Brain microvascular endothelial cell (primary cell): ENCODE results near the gene FOXRED2.

ENCODE experiments used
- DNase-seq: peaks from one replicate; pipeline ENCODE4 v3.0.0-alpha.2; 2020
- H3K27ac ChIP-seq: fragments of 250-450 bp; sonication (Bioruptor Pico); 2 replicates; pipeline ENCODE4 v1.5.1; 2020; ENCODE audit warnings: mild to moderate bottlenecking, moderate library complexity
- H3K27me3 ChIP-seq: fragments of 250-450 bp; sonication (Bioruptor Pico); replicated peaks from 2 replicates; pipeline ENCODE4 v1.5.1; 2020; ENCODE audit warnings: mild to moderate bottlenecking
- H3K36me3 ChIP-seq: fragments of 250-450 bp; sonication (Bioruptor Pico); replicated peaks from 2 replicates; pipeline ENCODE4 v1.5.1; 2020; ENCODE audit warnings: mild to moderate bottlenecking
- H3K4me3 ChIP-seq: 2 replicates; pipeline ENCODE4 v1.5.1; 2011; ENCODE audit warnings: low read depth, mild to moderate bottlenecking, control low read depth, low read length, moderate library complexity
- in situ Hi-C: cut with HindIII; loops from 2 replicates; pipeline ENCODE4 v1.10.0; 2017; ENCODE audit warnings: low sequenced_read_pairs, low pct_ligation_motif_present
- TF ChIP-seq, protein P1 (sequence below): IDR thresholded peaks from 2 replicates; pipeline ENCODE4 v1.5.1; 2011; ENCODE audit warnings: low read depth, mild to moderate bottlenecking, moderate library complexity, low read length, control low read depth, inconsistent platforms; ENCODE audit errors: missing control alignments

FOXRED2 gene

DNA sequence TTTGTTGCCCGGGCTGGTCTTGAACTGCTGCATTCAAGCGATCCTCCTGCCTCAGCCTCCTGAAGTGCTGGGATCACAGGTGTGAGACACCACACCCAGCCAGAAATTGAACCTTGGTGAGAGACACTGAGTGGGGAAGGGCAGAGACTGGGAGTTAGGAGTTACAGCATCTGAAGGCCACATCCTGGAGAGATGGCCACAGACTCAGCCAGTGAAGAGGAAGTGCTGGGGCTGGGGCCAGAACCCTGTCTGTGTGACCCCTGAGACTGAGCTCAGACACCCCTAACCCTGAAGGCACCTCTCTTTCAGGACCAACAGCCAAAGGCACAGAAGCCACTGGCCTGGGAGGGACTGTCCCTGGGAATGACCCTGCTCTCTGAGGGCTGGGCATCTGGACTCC, 59.2 kb downstream of the FOXRED2 start:
- TF ChIP-seq, protein P1, sequence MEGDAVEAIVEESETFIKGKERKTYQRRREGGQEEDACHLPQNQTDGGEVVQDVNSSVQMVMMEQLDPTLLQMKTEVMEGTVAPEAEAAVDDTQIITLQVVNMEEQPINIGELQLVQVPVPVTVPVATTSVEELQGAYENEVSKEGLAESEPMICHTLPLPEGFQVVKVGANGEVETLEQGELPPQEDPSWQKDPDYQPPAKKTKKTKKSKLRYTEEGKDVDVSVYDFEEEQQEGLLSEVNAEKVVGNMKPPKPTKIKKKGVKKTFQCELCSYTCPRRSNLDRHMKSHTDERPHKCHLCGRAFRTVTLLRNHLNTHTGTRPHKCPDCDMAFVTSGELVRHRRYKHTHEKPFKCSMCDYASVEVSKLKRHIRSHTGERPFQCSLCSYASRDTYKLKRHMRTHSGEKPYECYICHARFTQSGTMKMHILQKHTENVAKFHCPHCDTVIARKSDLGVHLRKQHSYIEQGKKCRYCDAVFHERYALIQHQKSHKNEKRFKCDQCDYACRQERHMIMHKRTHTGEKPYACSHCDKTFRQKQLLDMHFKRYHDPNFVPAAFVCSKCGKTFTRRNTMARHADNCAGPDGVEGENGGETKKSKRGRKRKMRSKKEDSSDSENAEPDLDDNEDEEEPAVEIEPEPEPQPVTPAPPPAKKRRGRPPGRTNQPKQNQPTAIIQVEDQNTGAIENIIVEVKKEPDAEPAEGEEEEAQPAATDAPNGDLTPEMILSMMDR, result no peak
- Histone ChIP-seq H3K36me3 (no peaks in the 10 kb centered on the region), H3K27me3 (no peaks in the 10 kb centered on the region), H3K27ac (no peak overlapping the region), H3K4me3 (no peak overlapping the region)
- in situ Hi-C loops, result no loop called here
- DNase-seq, result no peak

DNA sequence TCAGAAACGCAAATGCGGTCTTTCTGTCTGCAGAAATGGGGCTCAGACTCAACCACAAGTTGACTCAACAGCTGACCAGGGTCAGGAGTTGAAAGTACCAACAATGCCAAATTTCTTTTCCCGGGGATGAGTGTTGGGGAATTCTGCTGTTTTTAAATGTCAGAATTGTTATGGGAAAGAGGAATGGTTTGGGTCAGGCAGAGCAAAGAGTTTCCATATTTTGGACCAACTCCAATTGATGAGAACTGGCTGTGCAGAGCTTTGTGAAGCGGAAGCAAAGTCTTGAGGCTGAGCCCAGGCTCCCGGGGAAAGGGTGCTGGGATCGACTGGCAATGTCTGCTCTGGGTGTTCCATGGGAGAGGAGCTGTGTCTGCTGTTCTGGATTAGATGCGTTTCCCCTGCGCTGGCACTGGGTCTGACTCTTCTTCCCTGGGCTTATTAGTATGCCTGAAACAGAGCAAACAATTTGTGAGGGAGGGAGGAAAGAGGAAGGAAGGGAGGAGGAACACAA, 61.6 kb downstream of the FOXRED2 start:
- peak; percentile 90 for DNase-seq
- Histone ChIP-seq H3K27me3 (no peaks in the 10 kb centered on the region), H3K4me3 (no peak overlapping the region), H3K36me3 (no peaks in the 10 kb centered on the region), H3K27ac (peak overlapping the region; percentile 82)
- in situ Hi-C loops, result no loop called here
- TF ChIP-seq, protein P1, result no peak

DNA sequence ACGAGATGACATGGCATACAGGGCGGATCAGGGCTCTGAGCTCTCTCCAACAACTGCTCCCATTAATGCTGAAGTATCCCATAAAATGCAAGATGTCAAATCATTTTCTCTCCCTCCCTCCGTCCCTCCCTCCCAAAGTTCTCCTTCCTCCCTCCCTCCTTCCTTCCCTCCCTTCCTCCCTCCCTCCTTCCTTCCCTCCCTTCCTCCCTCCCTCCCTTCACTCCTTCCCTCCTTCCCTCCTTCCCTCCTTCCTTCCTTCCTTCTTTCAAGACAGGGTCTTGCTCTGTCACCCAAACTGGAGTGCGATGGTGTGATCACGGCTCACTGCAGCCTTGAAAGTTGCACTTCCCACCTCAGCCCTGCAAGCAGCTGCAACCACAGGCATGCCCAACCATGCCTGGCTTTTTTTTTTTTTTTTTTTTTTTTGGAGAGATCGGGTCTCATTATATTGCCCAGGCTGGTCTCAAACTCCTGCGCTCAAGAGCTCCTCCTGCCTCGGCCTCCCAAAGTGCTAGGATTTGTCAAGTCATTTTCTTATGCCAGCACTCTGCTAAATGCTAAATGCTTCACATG, 63.6 kb downstream of the FOXRED2 start:
- Histone ChIP-seq H3K36me3 (no peaks in the 10 kb centered on the region), H3K27me3 (no peaks in the 10 kb centered on the region), H3K4me3 (no peak overlapping the region), H3K27ac (no peak overlapping the region)
- in situ Hi-C loops, result no loop called here
- no peak for DNase-seq
- TF ChIP-seq, protein P1, result no peak

DNA sequence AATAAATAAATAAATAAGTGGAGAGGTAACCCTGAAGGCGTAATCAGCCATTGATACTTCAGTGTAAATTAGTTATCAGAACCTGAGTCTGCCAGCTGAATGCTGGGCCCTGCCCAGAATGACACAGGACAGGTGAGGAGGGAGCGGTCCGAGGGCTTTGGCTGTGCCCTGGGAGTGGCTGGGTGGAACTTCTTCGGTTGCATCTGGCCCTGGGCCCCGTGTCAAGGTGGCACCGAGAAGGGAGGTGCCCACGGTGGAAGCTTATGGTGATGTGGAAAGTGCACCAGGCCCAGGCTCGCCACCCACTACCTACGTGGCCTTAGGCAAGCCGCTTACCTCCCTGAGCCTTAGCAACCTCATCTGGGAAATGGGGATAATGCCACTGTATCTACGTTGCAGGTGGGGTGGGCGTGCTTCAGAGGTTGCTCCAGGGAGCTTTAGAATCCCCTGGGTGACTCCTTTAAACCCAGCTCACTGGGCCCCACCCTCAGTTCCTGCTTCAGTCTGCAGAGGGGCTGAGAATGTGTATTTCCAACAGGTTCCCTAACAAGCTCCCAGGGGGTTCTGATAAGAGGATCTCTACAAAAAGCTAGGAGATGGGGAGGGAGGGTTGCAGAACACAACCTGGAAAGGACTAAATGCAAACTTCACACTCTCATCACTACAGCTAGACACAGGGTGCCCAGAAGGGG, 64.2 kb downstream of the FOXRED2 start:
- no peak for DNase-seq
- no peak overlapping the region for H3K27ac ChIP-seq
- H3K4me3 ChIP-seq, result no peak overlapping the region
- in situ Hi-C loops, result no loop called here
- H3K27me3 ChIP-seq, result no peaks in the 10 kb centered on the region
- H3K36me3 ChIP-seq, result no peaks in the 10 kb centered on the region
- TF ChIP-seq, protein P1, result no peak

DNA sequence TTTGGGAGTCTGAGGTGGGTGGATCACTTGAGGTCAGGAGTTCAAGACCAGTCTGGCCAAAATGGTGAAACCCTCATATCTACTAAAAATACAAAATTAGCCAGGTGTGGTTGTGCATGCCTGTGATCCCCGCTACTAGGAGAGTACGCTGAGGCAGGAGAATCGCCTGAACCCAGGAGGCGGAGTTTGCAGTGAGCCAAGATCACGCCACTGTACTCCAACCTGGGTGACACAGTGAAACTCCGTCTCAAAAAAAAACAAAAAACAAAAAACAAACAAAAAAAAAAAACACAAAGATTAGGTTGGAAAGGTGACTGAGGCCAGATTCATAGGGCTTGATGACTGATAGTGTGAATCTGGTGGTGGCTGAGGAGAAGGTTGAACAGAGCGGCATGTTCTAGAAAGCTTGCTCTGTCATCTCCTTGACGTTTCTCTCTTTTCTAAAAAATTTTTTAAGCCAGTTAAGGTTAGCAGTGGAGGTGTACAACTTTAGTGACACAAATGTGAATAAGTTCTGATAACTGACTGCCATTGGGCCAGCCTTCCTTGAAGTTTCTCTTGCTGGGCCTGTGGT, 66.3 kb downstream of the FOXRED2 start:
- in situ Hi-C loops, result no loop called here
- no peaks in the 10 kb centered on the region for H3K36me3 ChIP-seq
- no peak for DNase-seq
- TF ChIP-seq, protein P1, result no peak
- peak overlapping the region; percentile 95 for H3K27ac ChIP-seq
- no peak overlapping the region for H3K4me3 ChIP-seq
- H3K27me3 ChIP-seq, result no peaks in the 10 kb centered on the region
